Measurements from ENCODE around the gene CYP2S1.
"Not testable (repeated sequence)": the region's sequence is repeated elsewhere in the genome, so short reads cannot be mapped to it uniquely, and the experiment has no call there.

CYP2S1 gene, protein sequence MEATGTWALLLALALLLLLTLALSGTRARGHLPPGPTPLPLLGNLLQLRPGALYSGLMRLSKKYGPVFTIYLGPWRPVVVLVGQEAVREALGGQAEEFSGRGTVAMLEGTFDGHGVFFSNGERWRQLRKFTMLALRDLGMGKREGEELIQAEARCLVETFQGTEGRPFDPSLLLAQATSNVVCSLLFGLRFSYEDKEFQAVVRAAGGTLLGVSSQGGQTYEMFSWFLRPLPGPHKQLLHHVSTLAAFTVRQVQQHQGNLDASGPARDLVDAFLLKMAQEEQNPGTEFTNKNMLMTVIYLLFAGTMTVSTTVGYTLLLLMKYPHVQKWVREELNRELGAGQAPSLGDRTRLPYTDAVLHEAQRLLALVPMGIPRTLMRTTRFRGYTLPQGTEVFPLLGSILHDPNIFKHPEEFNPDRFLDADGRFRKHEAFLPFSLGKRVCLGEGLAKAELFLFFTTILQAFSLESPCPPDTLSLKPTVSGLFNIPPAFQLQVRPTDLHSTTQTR

DNA sequence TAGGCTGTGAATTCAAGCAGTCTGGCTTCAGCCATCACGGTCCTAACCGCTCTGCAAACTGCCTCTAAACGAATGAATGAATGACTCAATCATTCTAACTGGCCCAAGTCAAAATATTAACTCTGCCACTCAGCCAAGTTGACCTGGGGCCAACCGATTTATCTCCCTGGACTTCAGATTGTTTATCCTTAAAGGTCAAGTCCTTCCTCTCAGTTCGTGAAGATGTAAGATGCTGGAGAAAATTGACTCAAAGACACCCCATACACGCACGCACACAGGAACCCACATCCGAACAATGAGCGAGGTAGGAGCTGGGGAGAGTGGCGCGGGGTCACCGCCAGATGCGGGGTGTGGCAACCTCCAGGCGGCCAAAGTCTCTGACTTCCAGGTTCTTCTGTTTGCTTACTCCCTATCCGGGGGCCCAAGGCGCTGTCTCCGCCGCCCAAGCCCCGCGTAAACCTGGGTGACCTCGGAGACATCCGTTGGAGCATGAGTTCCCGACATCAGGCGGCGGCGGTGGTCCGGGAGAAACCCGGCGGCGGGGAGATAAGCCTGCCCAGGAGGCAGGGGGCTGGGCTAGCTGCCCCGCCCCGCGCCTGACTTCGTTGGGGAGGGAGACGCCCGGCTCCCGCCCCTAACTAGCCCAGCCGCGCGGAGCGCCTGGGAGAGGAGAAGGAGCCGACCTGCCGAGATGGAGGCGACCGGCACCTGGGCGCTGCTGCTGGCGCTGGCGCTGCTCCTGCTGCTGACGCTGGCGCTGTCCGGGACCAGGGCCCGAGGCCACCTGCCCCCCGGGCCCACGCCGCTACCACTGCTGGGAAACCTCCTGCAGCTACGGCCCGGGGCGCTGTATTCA, at the start of gene CYP2S1:
Gene CYP2S1 (plus strand): TSS at position 646 of the 856 bp plus-strand sequence. CDS start 46 bp downstream, at position 692.
- DNase-seq = peak; percentile 65
- in situ Hi-C loops (cut with MboI; ENCODE audit: low pct_unique_long_range_greater_than_20kb, low sequenced_read_pairs) = no loop called here

DNA sequence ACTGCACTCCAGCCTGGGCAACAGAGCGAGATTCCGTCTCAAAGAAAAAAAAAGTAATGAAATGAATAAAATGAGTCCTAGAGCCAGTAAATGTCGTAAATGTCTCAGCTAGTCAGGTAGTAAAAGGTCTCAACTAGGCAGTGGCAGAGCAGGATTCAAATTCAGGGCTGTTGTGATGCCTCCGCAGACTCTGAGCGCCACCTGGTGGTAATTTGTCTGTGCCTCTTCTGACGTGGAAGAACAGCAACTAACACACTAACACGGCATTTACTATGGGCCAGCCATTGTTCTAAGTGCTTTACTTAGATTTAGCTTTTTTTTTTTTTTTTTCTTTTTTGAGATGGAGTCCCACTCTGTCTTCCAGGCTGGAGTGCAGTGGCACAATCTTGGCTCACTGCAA, 48.6 kb upstream of the CYP2S1 start:
- in situ Hi-C loops (cut with MboI; ENCODE audit: low pct_unique_long_range_greater_than_20kb, low sequenced_read_pairs) = loop anchor here (25.0 kb wide), 1 partner anchor 457 kb away; the partner anchor contains the start of gene NUMBL
- DNase-seq = peak; percentile 87

DNA sequence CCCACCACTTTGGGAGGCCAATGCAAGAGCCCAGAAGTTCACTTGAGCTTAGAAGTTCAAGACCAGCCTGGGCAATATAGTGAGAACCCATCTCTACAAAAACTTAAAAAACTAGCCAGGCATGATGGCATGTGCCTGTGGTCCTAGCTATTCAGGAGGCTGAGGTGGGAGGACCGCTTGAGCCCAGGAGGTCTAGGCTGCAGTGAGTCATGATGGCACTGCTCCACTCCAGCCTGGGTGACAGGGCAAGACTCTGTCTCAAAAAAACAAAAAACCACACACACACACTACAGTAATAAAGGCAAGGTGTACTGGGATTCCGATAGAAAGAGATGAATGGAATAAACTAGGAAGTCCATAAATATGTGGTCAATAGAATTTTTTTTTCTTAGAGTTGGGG, 43.2 kb upstream of the CYP2S1 start:
- DNase-seq = no peak
- in situ Hi-C loops (cut with MboI; ENCODE audit: low pct_unique_long_range_greater_than_20kb, low sequenced_read_pairs) = loop anchor here (25.0 kb wide), 1 partner anchor 463 kb away; the partner anchor contains the start of gene NUMBL

DNA sequence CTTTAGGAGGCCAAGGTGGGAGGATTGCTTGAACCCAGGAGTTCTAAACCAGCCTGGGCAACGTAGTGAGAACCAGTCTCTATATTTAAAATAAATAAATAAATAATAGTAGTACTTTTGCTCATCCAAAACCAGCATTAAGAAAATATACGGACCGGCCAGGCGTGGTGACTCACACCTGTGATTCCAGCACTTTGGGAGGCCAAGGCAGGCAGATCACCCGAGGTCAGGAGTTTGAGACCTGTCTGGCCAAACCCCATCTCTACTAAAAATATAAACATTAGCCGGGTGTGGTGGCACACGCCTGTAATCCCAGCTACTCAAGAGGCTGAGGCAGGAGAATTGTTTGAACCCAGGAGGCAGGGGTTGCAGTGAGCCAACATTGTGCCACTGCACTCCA, 42.0 kb upstream of the CYP2S1 start:
- DNase-seq; in situ Hi-C loops (cut with MboI; ENCODE audit: low pct_unique_long_range_greater_than_20kb, low sequenced_read_pairs): not testable (repeated sequence)

DNA sequence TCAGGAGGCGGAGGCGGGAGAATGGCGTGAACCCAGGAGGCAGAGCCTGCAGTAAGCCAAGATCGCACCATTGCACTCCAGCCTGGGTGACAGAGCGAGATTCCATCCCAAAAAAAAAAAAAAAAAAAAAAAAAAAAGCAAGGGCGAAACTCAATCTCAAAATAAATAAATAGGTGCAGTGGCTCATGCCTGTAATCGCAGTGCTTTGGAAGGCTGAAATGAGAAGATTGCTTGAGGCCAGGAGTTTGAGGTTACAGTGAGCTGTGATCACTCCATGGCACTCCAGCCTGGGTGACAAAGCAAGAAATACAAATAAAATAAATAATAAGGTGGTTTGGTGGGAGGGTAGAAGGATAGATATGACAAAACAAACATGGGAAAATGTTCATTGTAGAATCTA, 39.0 kb upstream of the CYP2S1 start:
- no peak for DNase-seq
- in situ Hi-C loops (cut with MboI; ENCODE audit: low pct_unique_long_range_greater_than_20kb, low sequenced_read_pairs) = no loop called here

DNA sequence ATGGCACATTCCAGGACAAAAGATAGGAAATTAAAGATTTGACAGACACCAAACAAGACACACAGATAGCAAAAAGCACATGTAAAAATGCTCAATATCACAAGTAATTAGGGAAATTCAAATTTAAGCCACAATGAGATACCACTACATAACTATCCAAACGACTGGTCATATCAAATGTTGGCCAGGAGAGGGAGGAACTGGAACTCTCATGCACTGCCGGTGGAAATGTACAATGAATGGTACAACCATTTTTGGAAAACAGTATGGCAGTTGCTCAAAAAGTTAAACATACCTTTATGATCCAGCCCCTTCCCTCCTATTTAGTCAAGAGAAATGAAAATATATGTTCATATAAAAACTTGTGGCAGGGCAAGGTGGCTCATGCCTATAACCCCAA, 36.8 kb upstream of the CYP2S1 start:
- in situ Hi-C loops (cut with MboI; ENCODE audit: low pct_unique_long_range_greater_than_20kb, low sequenced_read_pairs) = no loop called here
- DNase-seq = no peak

DNA sequence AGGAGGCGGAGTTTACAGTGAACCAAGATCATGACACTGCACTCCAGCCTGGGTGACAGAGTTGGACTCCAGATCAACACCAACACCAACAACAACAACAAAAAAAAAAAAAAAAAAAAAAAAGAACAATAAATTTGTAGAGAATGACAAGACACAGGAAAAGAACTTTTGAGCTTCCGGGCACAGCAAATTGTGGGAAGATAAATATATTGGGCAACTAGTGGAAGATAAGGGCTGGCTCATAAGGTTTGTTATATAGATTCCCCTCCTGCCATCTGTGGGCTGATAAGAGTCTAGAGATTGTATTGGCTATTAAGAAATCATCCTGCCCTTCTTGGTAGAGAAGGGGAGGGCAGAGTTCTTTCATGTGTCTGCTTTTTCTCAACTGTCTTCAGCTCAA, 33.1 kb upstream of the CYP2S1 start:
- in situ Hi-C loops (cut with MboI; ENCODE audit: low pct_unique_long_range_greater_than_20kb, low sequenced_read_pairs) = no loop called here
- peak; percentile 17 for DNase-seq

DNA sequence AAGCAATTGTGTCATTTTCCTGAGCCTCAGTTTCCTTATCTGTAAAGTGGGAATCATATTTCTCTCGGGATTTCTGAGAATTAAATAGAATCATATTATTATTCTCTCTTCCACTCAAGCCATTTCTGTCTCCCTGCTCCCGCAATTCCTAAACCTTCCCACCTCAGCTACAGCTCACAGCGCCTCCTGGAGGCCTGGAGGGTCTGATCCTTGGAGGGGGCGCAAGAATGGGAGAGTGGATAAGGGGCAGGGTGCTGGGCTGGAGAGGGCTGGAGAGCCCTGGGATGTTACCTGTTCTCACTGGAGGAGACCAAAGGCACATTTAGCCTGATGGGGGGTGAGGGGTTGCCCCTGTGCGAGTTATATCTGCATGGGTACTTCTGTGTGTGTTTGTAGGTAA, 31.1 kb upstream of the CYP2S1 start:
- DNase-seq = no peak
- in situ Hi-C loops (cut with MboI; ENCODE audit: low pct_unique_long_range_greater_than_20kb, low sequenced_read_pairs) = no loop called here

DNA sequence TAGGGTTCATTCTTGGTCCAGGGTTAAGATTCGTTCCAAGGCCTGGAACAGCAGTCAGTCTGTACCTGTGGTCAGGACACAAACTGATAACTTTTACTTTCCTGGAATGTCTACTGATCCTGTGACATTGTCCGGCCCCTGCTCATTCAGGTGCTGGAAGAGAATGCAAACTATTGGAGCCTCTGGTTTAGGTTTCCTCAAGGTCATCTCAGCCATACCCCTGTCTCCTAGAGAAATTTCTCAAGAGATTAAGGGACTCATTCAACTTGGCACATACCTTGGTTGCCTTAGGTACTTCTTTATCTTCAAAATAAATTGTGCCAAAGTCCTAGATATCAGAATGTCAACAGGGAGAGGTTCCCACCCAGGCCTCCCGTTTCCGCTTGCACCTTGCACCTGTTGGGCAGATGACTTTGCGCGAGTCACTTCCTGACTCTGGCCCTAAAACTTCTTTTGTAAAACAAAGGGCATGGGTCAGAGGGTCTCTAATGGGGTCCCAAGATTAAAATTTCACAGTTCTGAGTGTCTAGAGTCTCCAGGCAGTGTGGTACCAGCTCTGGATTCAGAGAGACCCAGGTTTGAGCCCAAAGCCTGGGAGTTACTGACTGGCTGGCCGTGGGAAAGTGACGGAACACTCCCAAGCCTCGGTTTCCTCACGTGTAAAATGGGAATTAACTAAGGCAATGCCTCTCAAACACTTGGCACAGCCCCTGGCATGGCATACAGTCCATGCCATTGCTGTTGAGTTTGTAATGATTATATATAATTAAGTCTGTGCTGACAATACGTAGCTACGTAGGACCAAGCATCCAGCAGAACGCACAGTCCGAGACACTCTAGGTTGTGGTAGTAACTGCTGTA, 25.8 kb upstream of the CYP2S1 start:
- in situ Hi-C loops (cut with MboI; ENCODE audit: low pct_unique_long_range_greater_than_20kb, low sequenced_read_pairs) = no loop called here
- DNase-seq = no peak

DNA sequence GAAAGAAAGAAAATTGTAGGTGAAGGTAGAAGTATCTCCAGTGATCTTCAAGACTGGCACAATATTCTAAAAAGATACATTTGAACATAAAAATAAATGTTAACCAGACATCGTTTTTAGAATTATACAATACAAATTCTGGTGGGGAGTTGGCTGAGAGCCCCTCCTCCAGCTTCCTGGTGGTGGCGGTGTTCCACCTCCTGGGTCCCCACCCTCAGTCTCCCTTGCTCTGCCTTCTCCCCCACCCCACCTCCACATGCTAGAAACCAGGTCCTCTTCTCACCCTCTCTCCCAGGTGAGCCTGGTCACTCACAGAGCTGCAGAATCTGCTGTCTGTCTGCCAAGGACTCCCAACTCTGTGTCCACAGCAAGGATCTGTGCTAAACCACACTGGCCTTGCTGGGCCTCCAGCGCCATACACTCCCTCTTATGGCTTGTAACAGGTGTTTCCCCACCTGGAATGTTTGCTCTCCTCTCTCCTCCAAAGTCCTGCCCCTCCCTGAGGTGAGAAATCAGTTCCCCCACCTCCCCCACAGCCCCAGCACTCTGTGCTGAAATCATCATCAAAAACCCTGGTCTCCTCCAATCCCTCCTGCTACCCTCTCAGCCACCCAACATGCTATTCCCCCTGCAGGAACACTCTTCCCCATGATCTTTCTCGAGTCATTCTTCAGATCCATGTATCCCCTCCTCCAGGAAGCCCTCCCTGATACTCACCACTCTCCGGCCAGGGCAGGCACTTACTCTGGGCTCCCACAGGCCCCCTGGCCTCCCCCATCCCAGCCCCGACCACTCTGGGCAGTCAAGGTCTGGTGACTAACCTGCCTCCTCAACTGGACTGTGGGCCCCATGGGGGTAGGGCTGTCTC, 20.5 kb upstream of the CYP2S1 start:
- in situ Hi-C loops (cut with MboI; ENCODE audit: low pct_unique_long_range_greater_than_20kb, low sequenced_read_pairs) = no loop called here
- DNase-seq = no peak

DNA sequence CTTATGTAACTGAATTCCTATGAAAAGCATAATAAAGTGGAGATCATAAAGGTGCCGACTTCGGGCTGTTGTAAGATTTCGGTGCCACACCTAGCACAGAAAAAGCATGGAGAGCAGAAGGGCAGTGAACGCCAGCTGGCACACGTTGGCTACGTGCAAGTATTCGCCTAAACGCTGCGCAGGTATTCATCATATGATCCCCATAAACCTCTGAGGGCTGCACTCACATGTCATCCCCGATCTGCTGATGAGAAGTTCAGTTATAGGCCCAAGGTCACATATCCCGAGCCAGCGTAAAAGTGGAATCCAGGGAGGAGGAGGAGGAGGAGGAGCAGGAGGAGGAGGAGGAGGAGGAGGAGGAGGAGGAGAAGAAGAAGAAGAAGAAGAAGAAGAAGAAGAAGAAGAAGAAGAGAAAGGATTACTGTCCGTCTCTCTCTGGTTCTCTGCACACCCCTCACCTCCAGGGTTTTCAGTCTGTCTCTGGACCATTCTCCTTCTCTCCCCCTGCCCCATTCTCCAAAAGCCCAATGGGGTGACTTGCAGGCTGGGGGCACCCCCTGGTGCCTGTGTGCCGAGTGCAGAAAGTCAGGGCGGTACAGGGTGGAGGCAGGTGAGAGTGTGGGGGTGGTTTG, 18.6 kb upstream of the CYP2S1 start:
- DNase-seq = no peak
- in situ Hi-C loops (cut with MboI; ENCODE audit: low pct_unique_long_range_greater_than_20kb, low sequenced_read_pairs) = no loop called here

DNA sequence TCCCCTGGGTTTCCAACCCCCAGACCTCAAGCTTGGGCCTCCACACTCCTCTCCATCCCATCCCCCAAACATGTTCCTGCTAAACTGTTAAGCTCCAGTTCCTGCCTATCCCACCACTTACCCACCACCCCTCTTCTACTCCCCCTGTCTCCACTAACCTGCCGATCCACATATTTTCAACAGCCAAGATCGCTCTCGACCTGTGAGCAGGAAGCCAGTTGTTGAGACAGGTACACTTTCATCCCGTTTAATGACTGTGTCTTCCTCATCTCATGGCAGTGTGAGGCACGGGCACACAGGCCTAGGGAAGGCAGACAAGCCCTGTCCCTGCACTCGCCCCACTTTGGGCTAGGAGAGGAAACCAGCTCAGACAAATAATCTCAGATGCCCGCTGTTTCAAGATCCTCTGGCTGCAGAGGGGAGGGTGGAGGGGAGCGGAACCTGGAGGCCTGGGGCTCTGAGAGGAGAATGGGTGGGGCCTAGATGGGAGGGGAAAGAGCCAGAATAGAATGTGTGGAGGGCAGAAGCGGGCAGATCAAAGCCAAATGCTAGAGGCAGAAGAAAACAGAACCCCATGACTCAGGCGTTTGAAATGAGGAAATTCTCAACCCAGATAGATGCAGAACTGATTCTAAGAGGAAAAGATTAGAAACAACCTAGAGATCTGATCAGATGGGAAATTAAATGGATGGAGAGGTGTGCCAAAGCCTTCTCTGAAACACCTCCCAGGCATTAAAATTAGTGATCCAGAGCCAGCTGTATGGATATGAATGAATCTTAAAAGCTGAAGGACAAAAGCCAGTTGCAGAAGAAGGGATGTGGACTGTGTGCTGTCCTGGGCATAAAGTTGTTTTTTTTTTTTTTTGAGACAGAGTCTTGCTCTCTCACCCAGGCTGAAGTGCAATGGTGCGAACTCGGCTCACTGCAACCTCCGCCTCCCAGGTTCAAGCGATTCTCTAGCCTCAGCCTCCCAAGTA, 16.9 kb upstream of the CYP2S1 start:
- peak; percentile 87 for DNase-seq
- in situ Hi-C loops (cut with MboI; ENCODE audit: low pct_unique_long_range_greater_than_20kb, low sequenced_read_pairs) = no loop called here

DNA sequence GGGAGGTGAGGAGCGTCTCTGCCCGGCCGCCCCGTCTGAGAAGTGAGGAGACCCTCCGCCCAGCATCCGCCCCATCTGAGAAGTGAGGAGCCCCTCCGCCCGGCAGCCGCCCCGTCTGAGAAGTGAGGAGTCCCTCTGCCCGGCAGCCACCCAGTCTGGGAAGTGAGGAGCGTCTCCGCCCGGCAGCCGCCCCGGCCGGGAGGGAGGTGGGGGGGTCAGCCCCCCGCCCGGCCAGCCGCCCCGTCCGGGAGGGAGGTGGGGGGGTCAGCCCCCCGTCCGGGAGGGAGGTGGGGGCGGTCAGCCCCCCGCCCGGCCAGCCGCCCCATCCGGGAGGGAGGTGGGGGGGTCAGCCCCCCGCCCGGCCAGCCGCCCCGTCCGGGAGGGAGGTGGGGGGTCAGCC, 12.8 kb upstream of the CYP2S1 start:
- in situ Hi-C loops (cut with MboI; ENCODE audit: low pct_unique_long_range_greater_than_20kb, low sequenced_read_pairs); DNase-seq: not testable (repeated sequence)

DNA sequence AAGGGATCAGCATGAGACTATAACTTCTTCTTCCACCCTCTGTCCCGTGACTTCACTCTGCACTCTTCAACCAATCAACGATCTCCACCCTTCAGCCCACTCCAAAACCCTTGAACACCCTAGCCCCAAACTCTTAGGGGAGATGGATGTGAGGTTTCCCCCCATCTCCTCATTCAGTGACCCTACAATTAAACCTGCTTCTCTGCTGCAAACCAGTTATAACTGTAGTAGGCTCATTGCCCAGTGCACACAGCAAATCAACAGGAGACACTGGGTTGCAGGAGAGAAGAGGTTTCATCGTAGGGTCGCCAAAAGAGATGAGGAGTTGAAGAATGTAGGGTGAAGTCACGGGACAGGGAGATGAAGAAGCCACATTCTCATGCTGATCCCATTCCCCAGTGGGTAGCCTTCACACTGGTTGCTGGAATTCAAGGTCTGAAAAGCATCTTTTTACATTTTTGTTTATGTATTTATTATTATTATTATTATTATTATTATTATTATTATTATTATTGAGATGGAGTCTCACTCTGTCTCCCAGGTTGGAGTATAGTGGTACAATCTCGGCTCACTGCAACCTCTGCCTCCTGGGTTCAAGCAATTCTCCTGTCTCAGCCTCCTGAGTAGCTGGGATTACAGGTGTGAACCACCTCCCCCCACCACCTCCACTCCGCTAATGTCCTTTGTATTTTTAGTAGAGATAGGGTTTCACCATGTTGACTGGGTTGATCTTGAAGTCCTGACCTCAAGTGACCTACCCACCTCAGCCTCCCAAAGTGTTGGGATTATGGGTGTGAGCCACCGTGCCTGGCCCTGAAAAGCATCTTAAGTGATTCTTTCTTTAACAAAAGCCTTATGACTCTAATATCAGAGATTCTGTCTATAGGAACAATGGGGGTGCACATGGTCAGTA, 5.8 kb upstream of the CYP2S1 start:
- no peak for DNase-seq

DNA sequence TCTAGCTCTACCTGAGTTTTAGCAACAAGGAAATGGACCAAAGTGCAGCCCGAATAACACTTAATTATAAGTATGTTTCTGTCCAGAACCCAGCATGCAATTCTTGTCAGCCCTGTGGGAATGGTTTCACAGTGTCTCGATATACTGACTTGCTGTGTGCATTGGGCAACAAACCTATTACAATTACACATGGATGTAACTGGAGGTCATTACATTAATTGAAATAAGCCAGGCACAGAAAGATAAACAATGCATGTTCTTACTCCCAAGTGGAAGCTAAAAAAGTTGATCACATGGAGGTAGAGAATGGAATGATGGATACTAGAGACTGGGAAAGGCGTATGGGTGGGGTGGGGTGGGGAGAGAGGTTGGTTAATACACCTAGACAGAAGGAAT, 5.1 kb upstream of the CYP2S1 start:
- DNase-seq = no peak
- in situ Hi-C loops (cut with MboI; ENCODE audit: low pct_unique_long_range_greater_than_20kb, low sequenced_read_pairs) = no loop called here

More for the DNA sequence above, 5.8 kb upstream of the CYP2S1 start:
- in situ Hi-C loops (cut with MboI; ENCODE audit: low pct_unique_long_range_greater_than_20kb, low sequenced_read_pairs) = no loop called here
